Body of pancreas (tissue), 2 donors: ENCODE results near the gene MC5R. TPM values are rescaled to one million over a fixed set of nuclear protein-coding genes. Genes with fewer than 3 reads are reported as not detected.

ENCODE experiments used
- total RNA-seq, 2 donors: library from RNA; depleted of rRNA; stranded (reverse); fragments of >200 nt; gene quantifications; one replicate each; pipeline ENCODE4 v1.1.0, GENCODE V29; 2016

The MC5R gene
- total RNA-seq, 2 donors from 2014 or later: not detected

Other genes with a start within 250 kb of the MC5R start
- 1 to 10 TPM; 5.4 to 6.6 TPM for gene FAM210A, start 97.6 kb upstream of the MC5R start, total RNA-seq
- 10 to 100 TPM; 10.9 to 15.3 TPM for gene RNMT, start 97.5 kb upstream of the MC5R start, total RNA-seq
- not detected for gene MC2R, start 91.4 kb downstream of the MC5R start, total RNA-seq